Measurements from ENCODE around the gene DIAPH2. TPM values are rescaled to one million over a fixed set of nuclear protein-coding genes. Genes with fewer than 3 reads are reported as not detected.

The DIAPH2 gene
- total and polyA plus RNA-seq, 2 experiments from 2014 or later = 16.2 to 56.6 TPM

- no peaks in the 10 kb centered on the region for H3K9me3 Mint-ChIP-seq
- H3K27ac Mint-ChIP-seq = no peak overlapping the region
- Histone ChIP-seq H3K27ac (ENCODE audit: low read depth) (peak overlapping the region; percentile 81), H4K20me1 (replicated peaks; ENCODE audit: insufficient read depth) (no peaks in the 10 kb centered on the region), H2AFZ (no peak overlapping the region), H3K36me3 (ENCODE audit: insufficient read depth) (no peaks in the 10 kb centered on the region), H3K4me2 (peak overlapping the region; percentile 56), H3K9me2 (ENCODE audit: insufficient read depth) (no peaks in the 10 kb centered on the region), H3F3A (replicated peaks; ENCODE audit: low read depth) (no peaks in the 10 kb centered on the region), H3K79me2 (replicated peaks; ENCODE audit: insufficient read depth) (no peaks in the 10 kb centered on the region), H3K4me1 (ENCODE audit: insufficient read depth) (peaks cover 29% of the 10 kb centered on the region), H3K27me3 (ENCODE audit: insufficient read depth) (no peaks in the 10 kb centered on the region), H3K4me3 (peak overlapping the region; percentile 22; the same call in 1 of the 2 replicates)
- TF ChIP-seq EZH2 (IDR thresholded peaks at IDR 0.05; ENCODE audit: low read depth, unreplicated experiment) (no peak), ETS1 (IDR thresholded peaks at IDR 0.05) (no peak), ZNF114 (CRISPR knock-in tag; IDR thresholded peaks at IDR 0.05) (no peak), POLR2AphosphoS5 (IDR thresholded peaks at IDR 0.05; ENCODE audit: low read depth) (no peak), STAT1 (IDR thresholded peaks at IDR 0.05; ENCODE audit: unreplicated experiment) (no peak), NANOG (IDR thresholded peaks at IDR 0.05; ENCODE audit: borderline replicate concordance) (peak; percentile 71)
- peaks cover 21% of the 10 kb centered on the region; the same call in 2 of the 3 replicates for H3K4me1 Mint-ChIP-seq
- H3K36me3 Mint-ChIP-seq (ENCODE audit: low read depth) = peaks cover 4% of the 10 kb centered on the region; the same call in 1 of the 3 replicates
- ATAC-seq (peak; percentile 49; the same call in 2 of the 3 replicates), DNase-seq (ENCODE audit: low spot score) (peak; percentile 41)
- no peaks in the 10 kb centered on the region for H3K27me3 Mint-ChIP-seq (ENCODE audit: insufficient read depth, low read depth, poor library complexity)
- no peak overlapping the region for H3K4me3 Mint-ChIP-seq
Observed at GRCh38 chrX:97504431-97504830, 819.8 kb downstream of the DIAPH2 start.

GRCh38 chrX:97517763-97518162, 833.1 kb downstream of the DIAPH2 start:
- no peak overlapping the region for H3K4me3 Mint-ChIP-seq
- H3K4me1 ChIP-seq (ENCODE audit: insufficient read depth) = peaks cover 3% of the 10 kb centered on the region; the same call in 1 of the 2 replicates
- H3F3A ChIP-seq (replicated peaks; ENCODE audit: low read depth) = no peaks in the 10 kb centered on the region
- peaks cover 6% of the 10 kb centered on the region for H3K4me1 Mint-ChIP-seq
- DNase-seq (ENCODE audit: low spot score) = no peak
- H3K27me3 ChIP-seq (ENCODE audit: insufficient read depth) = no peaks in the 10 kb centered on the region
- H3K36me3 ChIP-seq (ENCODE audit: insufficient read depth) = no peaks in the 10 kb centered on the region
- peaks cover 2% of the 10 kb centered on the region for H3K27me3 Mint-ChIP-seq (ENCODE audit: insufficient read depth, low read depth, poor library complexity)
- H3K79me2 ChIP-seq (replicated peaks; ENCODE audit: insufficient read depth) = no peaks in the 10 kb centered on the region
- H3K4me2 ChIP-seq = no peak overlapping the region
- no peaks in the 10 kb centered on the region for H3K9me2 ChIP-seq (ENCODE audit: insufficient read depth)
- no peak for TF ChIP-seq EZH2 (IDR thresholded peaks at IDR 0.05; ENCODE audit: low read depth, unreplicated experiment)
- TF ChIP-seq EZH2phosphoT487 (IDR thresholded peaks at IDR 0.05; ENCODE audit: unreplicated experiment) = no peak
- no peak for TF ChIP-seq JUNB (IDR thresholded peaks at IDR 0.05; ENCODE audit: unreplicated experiment)
- no peak for TF ChIP-seq CREB1 (CRISPR knock-in tag; IDR thresholded peaks at IDR 0.05; ENCODE audit: low read depth)
- TF ChIP-seq CTCF (conservative IDR thresholded peaks at IDR 0.05; ENCODE audit: low read depth in 2 of 2) = no peak
- no peaks in the 10 kb centered on the region for H4K20me1 ChIP-seq (replicated peaks; ENCODE audit: insufficient read depth)
- peaks cover 5% of the 10 kb centered on the region; the same call in 2 of the 3 replicates for H3K36me3 Mint-ChIP-seq (ENCODE audit: low read depth)
- H3K27ac ChIP-seq (ENCODE audit: low read depth) = no peak overlapping the region
- no peak overlapping the region for H2AFZ ChIP-seq
- no peak overlapping the region for H3K4me3 ChIP-seq
- peaks cover 6% of the 10 kb centered on the region; the same call in 2 of the 3 replicates for H3K9me3 Mint-ChIP-seq
- no peak overlapping the region for H3K27ac Mint-ChIP-seq
- no peak for ATAC-seq

All from GM23338 (cell line).